8988T (cell line): ENCODE results near the gene TANC1.
"Not testable (repeated sequence)": the region's sequence is repeated elsewhere in the genome, so short reads cannot be mapped to it uniquely, and the experiment has no call there.

ENCODE experiments used
- DNase-seq: peaks from one replicate; pipeline ENCODE4 v3.0.0; 2011

The TANC1 gene

GRCh38 chr2:159124931-159125467 is 156.6 kb downstream of the TANC1 start:
- no peak for DNase-seq

GRCh38 chr2:159125858-159126257 is 157.4 kb downstream of the TANC1 start:
- no peak for DNase-seq

GRCh38 chr2:159126432-159127022 is 158.1 kb downstream of the TANC1 start:
- DNase-seq = no peak

GRCh38 chr2:159128191-159128590 is 159.8 kb downstream of the TANC1 start:
- DNase-seq = no peak

GRCh38 chr2:159129269-159129668 is 160.8 kb downstream of the TANC1 start:
- DNase-seq = no peak

- no peak for DNase-seq
Observed at GRCh38 chr2:159129824-159130223, 161.4 kb downstream of the TANC1 start.

GRCh38 chr2:159130302-159130701 is 161.9 kb downstream of the TANC1 start:
- no peak for DNase-seq

GRCh38 chr2:159131267-159131913 is 162.9 kb downstream of the TANC1 start:
- no peak for DNase-seq

- no peak for DNase-seq
Observed at GRCh38 chr2:159131914-159132281, 163.5 kb downstream of the TANC1 start.

- no peak for DNase-seq
Observed at GRCh38 chr2:159133797-159134196, 165.4 kb downstream of the TANC1 start.

- no peak for DNase-seq
Observed at GRCh38 chr2:159134979-159135378, 166.5 kb downstream of the TANC1 start.

- DNase-seq = no peak
Observed at GRCh38 chr2:159136391-159136790, 168.0 kb downstream of the TANC1 start.

GRCh38 chr2:159137511-159138241 is 169.2 kb downstream of the TANC1 start:
- DNase-seq = no peak

GRCh38 chr2:159138642-159139182 is 170.3 kb downstream of the TANC1 start:
- DNase-seq = no peak

GRCh38 chr2:159139216-159139933 is 170.9 kb downstream of the TANC1 start:
- DNase-seq = no peak

GRCh38 chr2:159140070-159140769 is 171.8 kb downstream of the TANC1 start:
- DNase-seq = no peak

- DNase-seq = not testable (repeated sequence)
Observed at GRCh38 chr2:159140821-159141220, 172.4 kb downstream of the TANC1 start.

- DNase-seq = no peak
Observed at GRCh38 chr2:159144776-159145614, 176.6 kb downstream of the TANC1 start.

GRCh38 chr2:159145745-159146354 is 177.4 kb downstream of the TANC1 start:
- no peak for DNase-seq

GRCh38 chr2:159146996-159147666 is 178.7 kb downstream of the TANC1 start:
- no peak for DNase-seq
